HepG2 (cell line): ENCODE data around the gene RPS19. TPM values are rescaled to one million over a fixed set of nuclear protein-coding genes. Genes with fewer than 3 reads are reported as not detected.

Source experiments
- ATAC-seq: fragments of 200-7000 bp; cut with Tn5 transposase; 3 replicates; pipeline ENCODE4 v1.9.1; 2020; ENCODE audit warnings: mild to moderate bottlenecking, moderate library complexity
- BruUV-seq: library from RNA; stranded (reverse); fragments of 400-500 nt; replicated peaks from 2 replicates; lab custom pipeline; 2021; lab: Mats Ljungman, UMichigan
- CTCF ChIA-PET: fragments of 300-600 bp; formaldehyde crosslinking; extraction: SDS; loops from one replicate; lab custom pipeline; 2021; ENCODE audit warnings: low total read pairs, inconsistent platforms, low intra/inter-chr PET ratio; lab: Yijun Ruan, JAX
- POLR2A ChIA-PET: fragments of 350-600 bp; sonication (Branson Sonifier 250); formaldehyde crosslinking; loops from one replicate; lab custom pipeline; 2020; ENCODE audit warnings: antibody characterized with exemption, inconsistent platforms; lab: Yijun Ruan, JAX
- DNase-seq: peaks from one replicate; pipeline ENCODE4 v3.0.0-alpha.2; 2015; ENCODE audit warnings: low spot score
- FAIRE-seq: peaks from 3 replicates; lab custom pipeline; 2011; peaks lifted over from hg19 to GRCh38; lab: Jason Lieb, UNC
- H2AFZ ChIP-seq: one replicate; pipeline ENCODE4 v1.6.1; 2011; ENCODE audit warnings: low read length, inconsistent platforms
- H3K27ac ChIP-seq: fragments of 300-600 bp; 3 replicates; pipeline ENCODE4 v1.8.0; 2011; ENCODE audit warnings: mixed run types, mild to moderate bottlenecking, mixed read lengths, low read length, inconsistent platforms; ENCODE audit not compliant: insufficient read depth; ENCODE audit errors: extremely low read length
- H3K27me3 ChIP-seq, 2 experiments: fragments of 200-600 bp in 1 of 2; 2 replicates in 1 of 2; 3 replicates in 1 of 2; pipeline versions ENCODE4 v1.6.0 to v1.8.0; 2011; ENCODE audit warnings: low read length in 2 of 2, mild to moderate bottlenecking in 2 of 2, moderate library complexity in 2 of 2, inconsistent platforms in 1 of 2; ENCODE audit not compliant: insufficient read depth in 2 of 2, control insufficient read depth in 1 of 2
- H3K36me3 ChIP-seq, 2 experiments: fragments of 200-600 bp in 1 of 2; replicated peaks in 1 of 2; 2 replicates in 1 of 2; 3 replicates in 1 of 2; pipeline versions ENCODE4 v1.5.1 to v1.8.0; 2011; ENCODE audit warnings: low read length in 2 of 2, inconsistent platforms in 1 of 2; ENCODE audit not compliant: insufficient read depth in 2 of 2, control insufficient read depth in 1 of 2
- H3K4me1 ChIP-seq: 2 replicates; pipeline ENCODE4 v1.5.1; 2012; ENCODE audit warnings: low read length, inconsistent platforms; ENCODE audit not compliant: insufficient read depth
- H3K4me2 ChIP-seq: 2 replicates; pipeline ENCODE4 v1.6.0; 2011; ENCODE audit warnings: low read depth, low read length, inconsistent platforms
- H3K4me3 ChIP-seq, 3 experiments: fragments of 200-600 bp in 1 of 3; sonication (generic), shearing (Covaris generic) in 1 of 3; replicated peaks in 1 of 3; 2 replicates each; pipeline ENCODE4 v1.5.1; 2011 to 2016; ENCODE audit warnings: low read length in 3 of 3, inconsistent platforms in 2 of 3, low read depth in 2 of 3, mild to moderate bottlenecking in 2 of 3, control low read depth in 1 of 3, mixed read lengths in 1 of 3; ENCODE audit not compliant: insufficient read depth in 1 of 3
- H3K79me2 ChIP-seq: one replicate; pipeline ENCODE4 v1.6.1; 2011; ENCODE audit warnings: low read length, inconsistent platforms; ENCODE audit not compliant: insufficient read depth
- H3K9ac ChIP-seq: 2 replicates; pipeline ENCODE4 v1.6.0; 2011; ENCODE audit warnings: mild to moderate bottlenecking, low read depth, low read length, inconsistent platforms; ENCODE audit not compliant: insufficient read depth
- H3K9me3 ChIP-seq: 2 replicates; pipeline ENCODE4 v1.5.1; 2012; ENCODE audit warnings: mild to moderate bottlenecking, low read length
- H4K20me1 ChIP-seq: 2 replicates; pipeline ENCODE4 v1.6.0; 2011; ENCODE audit warnings: inconsistent platforms, mild to moderate bottlenecking, low read length, moderate library complexity; ENCODE audit not compliant: insufficient read depth
- GRHL1 ChIP-seq: sonication (generic); formaldehyde crosslinking; conservative IDR thresholded peaks from 2 replicates; pipeline ENCODE4 v1.8.0; 2022; ENCODE audit warnings: missing genetic modification reagents
- SP2 ChIP-seq: sonication (generic); formaldehyde crosslinking; IDR thresholded peaks from 2 replicates; pipeline ENCODE4 v1.5.1; 2020; ENCODE audit warnings: mild to moderate bottlenecking, missing genetic modification reagents
- ZNF720 ChIP-seq: sonication (generic); formaldehyde crosslinking; IDR thresholded peaks from 2 replicates; pipeline ENCODE4 v1.4.0; 2020; ENCODE audit warnings: missing genetic modification reagents
- WGBS: methylation state at CpG from one replicate; pipeline ENCODE4 v1.1.6; 2017; ENCODE audit warnings: low lambda C conversion rate; 5-methylcytosine and 5-hydroxymethylcytosine counted together
- in situ Hi-C: cut with HindIII; loops from 2 replicates; pipeline ENCODE4 v1.10.0; 2017; ENCODE audit warnings: low pct_unique_long_range_greater_than_20kb; ENCODE audit not compliant: extremely low pct_ligation_motif_present
- intact Hi-C: fragments of 100-400 bp; cut with micrococcal nuclease; formaldehyde crosslinking; loops from one replicate; pipeline ENCODE4 v1.10.0; 2022; ENCODE audit not compliant: unreplicated experiment
- polyA plus RNA-seq, 8 experiments: library from polyadenylated mRNA; depleted of rRNA in 3 of 8; stranded (reverse) in 7 of 8; unstranded in 1 of 8; fragments of >200 nt; fragmentation: Illumina TruSeq in 4 of 8; extraction: Trizol in 4 of 8; gene quantifications; 2 replicates each; pipeline versions ENCODE4 v1.2.1 to v1.2.3, GENCODE V29; 2011 to 2016; ENCODE audit warnings: low read depth in 4 of 8, missing spikeins in 1 of 8, mixed read lengths in 1 of 8; ENCODE audit not compliant: insufficient read depth in 1 of 8
- total RNA-seq, 5 experiments: library from RNA; depleted of rRNA; stranded (reverse); fragments of >200 nt; fragmentation: Illumina TruSeq; extraction: Trizol; gene quantifications; 2 replicates each; pipeline ENCODE4 v1.2.3, GENCODE V29; 2016; ENCODE audit warnings: low read depth in 1 of 5
- TF ChIP-seq, protein P1 (sequence below), 2 experiments: fragments of 450-650 bp in 1 of 2; sonication (generic) in 1 of 2; formaldehyde crosslinking in 1 of 2; IDR thresholded peaks; 2 replicates each; pipeline versions ENCODE4 v1.6.1 to v1.8.0; 2016 to 2022; ENCODE audit warnings: antibody characterized with exemption in 1 of 2, mild to moderate bottlenecking in 1 of 2, missing genetic modification reagents in 1 of 2
- TF ChIP-seq, protein P2 (sequence below): fragments of 450-650 bp; IDR thresholded peaks from 2 replicates; pipeline ENCODE4 v1.6.1; 2017
- TF ChIP-seq, protein P3 (sequence below): IDR thresholded peaks from 2 replicates; pipeline ENCODE4 v1.6.1; 2016

The RPS19 gene
- total and polyA plus RNA-seq, 2 of the 13 experiments (the other 11 are each of a cell fraction or from before 2014, with no cell fraction given), result 1,983 to 4,758 TPM

GRCh38 chr19:41813911-41814310 is 46.1 kb upstream of the RPS19 start:
- Histone ChIP-seq H2AFZ (no peak overlapping the region), H3K4me1 (no peaks in the 10 kb centered on the region), H3K79me2 (no peaks in the 10 kb centered on the region), H4K20me1 (no peaks in the 10 kb centered on the region), H3K27me3 (no peaks in the 10 kb centered on the region), H3K4me3 (no peak overlapping the region), H3K36me3 (no peaks in the 10 kb centered on the region), H3K27ac (no peak overlapping the region), H3K4me2 (no peak overlapping the region), H3K9me3 (no peaks in the 10 kb centered on the region), H3K9ac (no peak overlapping the region)
- ChIA-PET POLR2A (no interaction called here), CTCF (no interaction called here)
- intact Hi-C loops, result no loop called here
- FAIRE-seq (no peak), ATAC-seq (no peak), DNase-seq (no peak)
- 0% methylated on average over 4 of the region's 4 CpGs for WGBS
- TF ChIP-seq SP2 (CRISPR knock-in tag) (no peak), GRHL1 (CRISPR knock-in tag) (no peak), ZNF720 (CRISPR knock-in tag) (no peak)
- TF ChIP-seq, protein P1, sequence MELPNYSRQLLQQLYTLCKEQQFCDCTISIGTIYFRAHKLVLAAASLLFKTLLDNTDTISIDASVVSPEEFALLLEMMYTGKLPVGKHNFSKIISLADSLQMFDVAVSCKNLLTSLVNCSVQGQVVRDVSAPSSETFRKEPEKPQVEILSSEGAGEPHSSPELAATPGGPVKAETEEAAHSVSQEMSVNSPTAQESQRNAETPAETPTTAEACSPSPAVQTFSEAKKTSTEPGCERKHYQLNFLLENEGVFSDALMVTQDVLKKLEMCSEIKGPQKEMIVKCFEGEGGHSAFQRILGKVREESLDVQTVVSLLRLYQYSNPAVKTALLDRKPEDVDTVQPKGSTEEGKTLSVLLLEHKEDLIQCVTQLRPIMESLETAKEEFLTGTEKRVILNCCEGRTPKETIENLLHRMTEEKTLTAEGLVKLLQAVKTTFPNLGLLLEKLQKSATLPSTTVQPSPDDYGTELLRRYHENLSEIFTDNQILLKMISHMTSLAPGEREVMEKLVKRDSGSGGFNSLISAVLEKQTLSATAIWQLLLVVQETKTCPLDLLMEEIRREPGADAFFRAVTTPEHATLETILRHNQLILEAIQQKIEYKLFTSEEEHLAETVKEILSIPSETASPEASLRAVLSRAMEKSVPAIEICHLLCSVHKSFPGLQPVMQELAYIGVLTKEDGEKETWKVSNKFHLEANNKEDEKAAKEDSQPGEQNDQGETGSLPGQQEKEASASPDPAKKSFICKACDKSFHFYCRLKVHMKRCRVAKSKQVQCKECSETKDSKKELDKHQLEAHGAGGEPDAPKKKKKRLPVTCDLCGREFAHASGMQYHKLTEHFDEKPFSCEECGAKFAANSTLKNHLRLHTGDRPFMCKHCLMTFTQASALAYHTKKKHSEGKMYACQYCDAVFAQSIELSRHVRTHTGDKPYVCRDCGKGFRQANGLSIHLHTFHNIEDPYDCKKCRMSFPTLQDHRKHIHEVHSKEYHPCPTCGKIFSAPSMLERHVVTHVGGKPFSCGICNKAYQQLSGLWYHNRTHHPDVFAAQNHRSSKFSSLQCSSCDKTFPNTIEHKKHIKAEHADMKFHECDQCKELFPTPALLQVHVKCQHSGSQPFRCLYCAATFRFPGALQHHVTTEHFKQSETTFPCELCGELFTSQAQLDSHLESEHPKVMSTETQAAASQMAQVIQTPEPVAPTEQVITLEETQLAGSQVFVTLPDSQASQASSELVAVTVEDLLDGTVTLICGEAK (IDR thresholded peaks at IDR 0.05), result no peak
- TF ChIP-seq, protein P1 (CRISPR knock-in tag; IDR thresholded peaks at IDR 0.05), result no peak
- TF ChIP-seq, protein P2, sequence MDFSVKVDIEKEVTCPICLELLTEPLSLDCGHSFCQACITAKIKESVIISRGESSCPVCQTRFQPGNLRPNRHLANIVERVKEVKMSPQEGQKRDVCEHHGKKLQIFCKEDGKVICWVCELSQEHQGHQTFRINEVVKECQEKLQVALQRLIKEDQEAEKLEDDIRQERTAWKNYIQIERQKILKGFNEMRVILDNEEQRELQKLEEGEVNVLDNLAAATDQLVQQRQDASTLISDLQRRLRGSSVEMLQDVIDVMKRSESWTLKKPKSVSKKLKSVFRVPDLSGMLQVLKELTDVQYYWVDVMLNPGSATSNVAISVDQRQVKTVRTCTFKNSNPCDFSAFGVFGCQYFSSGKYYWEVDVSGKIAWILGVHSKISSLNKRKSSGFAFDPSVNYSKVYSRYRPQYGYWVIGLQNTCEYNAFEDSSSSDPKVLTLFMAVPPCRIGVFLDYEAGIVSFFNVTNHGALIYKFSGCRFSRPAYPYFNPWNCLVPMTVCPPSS, result no peak
- TF ChIP-seq, protein P3, sequence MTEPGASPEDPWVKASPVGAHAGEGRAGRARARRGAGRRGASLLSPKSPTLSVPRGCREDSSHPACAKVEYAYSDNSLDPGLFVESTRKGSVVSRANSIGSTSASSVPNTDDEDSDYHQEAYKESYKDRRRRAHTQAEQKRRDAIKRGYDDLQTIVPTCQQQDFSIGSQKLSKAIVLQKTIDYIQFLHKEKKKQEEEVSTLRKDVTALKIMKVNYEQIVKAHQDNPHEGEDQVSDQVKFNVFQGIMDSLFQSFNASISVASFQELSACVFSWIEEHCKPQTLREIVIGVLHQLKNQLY (CRISPR knock-in tag), result no peak
- in situ Hi-C loops, result no loop called here
- BruUV-seq, result no TSS peak
